Colonic mucosa (tissue), 4 donors: ENCODE results near the gene RBP2. TPM values are rescaled to one million over a fixed set of nuclear protein-coding genes. Genes with fewer than 3 reads are reported as not detected.
"Not testable (repeated sequence)": the region's sequence is repeated elsewhere in the genome, so short reads cannot be mapped to it uniquely, and the experiment has no call there.

Source experiments
- DNase-seq: peaks from one replicate; pipeline ENCODE4 v3.0.0-alpha.2; 2020
- H3K27ac ChIP-seq: fragments of 200-600 bp; one replicate; pipeline ENCODE4 v1.8.0; 2021
- H3K27me3 ChIP-seq: fragments of 200-600 bp; one replicate; pipeline ENCODE4 v1.8.0; 2021
- H3K36me3 ChIP-seq: fragments of 200-600 bp; one replicate; pipeline ENCODE4 v1.8.0; 2021
- H3K4me1 ChIP-seq: fragments of 200-600 bp; one replicate; pipeline ENCODE4 v1.8.0; 2021; ENCODE audit warnings: mild to moderate bottlenecking
- H3K4me3 ChIP-seq: fragments of 200-600 bp; one replicate; pipeline ENCODE4 v1.8.0; 2021
- H3K9ac ChIP-seq, 2 donors: one replicate each; pipeline ENCODE4 v1.7.0; 2013; ENCODE audit warnings: control low read depth in 2 of 2, low read depth in 2 of 2, low read length in 2 of 2
- H3K9me3 ChIP-seq: fragments of 200-600 bp; one replicate; pipeline ENCODE4 v1.8.0; 2021
- intact Hi-C: fragments of 100-400 bp; cut with DNase I; formaldehyde crosslinking; loops from one replicate; pipeline ENCODE4 v1.14.1; 2022
- total RNA-seq, 2 donors: library from RNA; stranded (reverse); fragmentation: NEBNext Ultra II Directional in 1 of 2; extraction: Animal tissue kit (Norgen Biotek cat#: 25700) in 1 of 2; gene quantifications; one replicate each; pipeline ENCODE4 v1.2.1, GENCODE V29; 2021
- TF ChIP-seq, protein P1 (sequence below): fragments of 200-600 bp; IDR thresholded peaks from one replicate; pipeline ENCODE4 v1.8.0; 2022; ENCODE audit warnings: antibody characterized with exemption, mild to moderate bottlenecking
- donor health status: healthy.
- donor health status: DM: no; HTN: no; CAD: no.
- donor health status: DM: no; HTN: no; CAD: no.

The RBP2 gene
- total RNA-seq, 2 donors from 2014 or later, result 1.4 to 3.1 TPM

DNA sequence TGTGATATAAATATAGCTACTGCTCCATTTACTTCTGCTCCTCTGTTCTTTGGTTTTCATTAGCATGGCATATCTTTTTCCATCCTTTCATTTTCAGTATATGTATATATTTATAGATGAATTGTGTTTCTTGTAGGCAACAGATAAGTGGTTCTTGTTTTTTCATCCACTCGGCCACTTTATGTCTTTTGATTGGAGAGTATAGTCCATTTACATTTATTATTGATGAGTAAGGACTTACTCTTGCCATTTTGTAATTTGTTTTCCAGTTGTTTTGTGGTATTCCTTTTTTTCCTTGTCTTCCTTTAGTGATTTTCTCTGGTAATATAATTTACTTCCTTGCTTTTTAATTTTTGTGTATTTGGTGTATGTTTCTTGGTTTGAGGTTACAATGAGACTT, 60.0 kb downstream of the RBP2 start:
- intact Hi-C loops, result no loop called here
- H3K27ac ChIP-seq, result no peak overlapping the region
- no peaks in the 10 kb centered on the region for H3K36me3 ChIP-seq
- DNase-seq, result no peak
- TF ChIP-seq, protein P1, sequence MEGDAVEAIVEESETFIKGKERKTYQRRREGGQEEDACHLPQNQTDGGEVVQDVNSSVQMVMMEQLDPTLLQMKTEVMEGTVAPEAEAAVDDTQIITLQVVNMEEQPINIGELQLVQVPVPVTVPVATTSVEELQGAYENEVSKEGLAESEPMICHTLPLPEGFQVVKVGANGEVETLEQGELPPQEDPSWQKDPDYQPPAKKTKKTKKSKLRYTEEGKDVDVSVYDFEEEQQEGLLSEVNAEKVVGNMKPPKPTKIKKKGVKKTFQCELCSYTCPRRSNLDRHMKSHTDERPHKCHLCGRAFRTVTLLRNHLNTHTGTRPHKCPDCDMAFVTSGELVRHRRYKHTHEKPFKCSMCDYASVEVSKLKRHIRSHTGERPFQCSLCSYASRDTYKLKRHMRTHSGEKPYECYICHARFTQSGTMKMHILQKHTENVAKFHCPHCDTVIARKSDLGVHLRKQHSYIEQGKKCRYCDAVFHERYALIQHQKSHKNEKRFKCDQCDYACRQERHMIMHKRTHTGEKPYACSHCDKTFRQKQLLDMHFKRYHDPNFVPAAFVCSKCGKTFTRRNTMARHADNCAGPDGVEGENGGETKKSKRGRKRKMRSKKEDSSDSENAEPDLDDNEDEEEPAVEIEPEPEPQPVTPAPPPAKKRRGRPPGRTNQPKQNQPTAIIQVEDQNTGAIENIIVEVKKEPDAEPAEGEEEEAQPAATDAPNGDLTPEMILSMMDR, result no peak
- H3K9ac ChIP-seq, result no peak overlapping the region
- no peak overlapping the region for H3K4me3 ChIP-seq
- no peaks in the 10 kb centered on the region for H3K4me1 ChIP-seq
- no peaks in the 10 kb centered on the region for H3K9me3 ChIP-seq
- no peaks in the 10 kb centered on the region for H3K27me3 ChIP-seq

DNA sequence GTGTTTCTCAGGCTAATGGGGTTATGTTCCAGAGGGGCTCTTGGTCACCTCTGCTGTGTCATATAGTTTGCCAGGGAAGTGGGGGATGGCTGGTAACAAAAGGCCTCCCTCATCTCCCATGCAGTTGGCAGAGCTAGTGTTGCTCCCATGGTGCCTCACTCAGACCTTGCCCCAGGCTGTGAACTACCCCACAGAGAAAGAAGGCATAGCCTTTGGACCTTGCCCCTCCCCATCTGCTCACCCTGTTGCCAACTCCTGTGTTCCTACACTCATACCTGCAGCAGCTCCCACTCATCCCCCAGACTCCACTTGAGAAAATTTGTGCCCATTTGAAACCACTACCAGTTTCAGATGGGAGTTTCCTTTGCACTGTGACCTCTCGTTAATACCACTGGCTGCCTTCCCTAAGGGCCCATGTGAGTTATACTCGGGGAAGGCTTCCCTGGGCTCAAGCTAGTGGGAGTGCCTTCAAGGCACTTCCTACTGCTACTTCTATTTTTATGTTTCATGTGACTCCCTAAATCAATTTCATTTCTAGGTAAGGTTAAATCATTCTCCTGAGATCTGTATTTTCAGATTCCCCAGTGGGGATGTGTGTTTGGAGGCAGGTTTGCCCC, 61.6 kb downstream of the RBP2 start:
- H3K4me1 ChIP-seq, result no peaks in the 10 kb centered on the region
- H3K27ac ChIP-seq, result no peak overlapping the region
- intact Hi-C loops, result no loop called here
- no peaks in the 10 kb centered on the region for H3K27me3 ChIP-seq
- no peak for DNase-seq
- H3K9me3 ChIP-seq, result no peaks in the 10 kb centered on the region
- H3K4me3 ChIP-seq, result no peak overlapping the region
- H3K9ac ChIP-seq, result no peak overlapping the region
- H3K36me3 ChIP-seq, result no peaks in the 10 kb centered on the region
- TF ChIP-seq, protein P1, result no peak

DNA sequence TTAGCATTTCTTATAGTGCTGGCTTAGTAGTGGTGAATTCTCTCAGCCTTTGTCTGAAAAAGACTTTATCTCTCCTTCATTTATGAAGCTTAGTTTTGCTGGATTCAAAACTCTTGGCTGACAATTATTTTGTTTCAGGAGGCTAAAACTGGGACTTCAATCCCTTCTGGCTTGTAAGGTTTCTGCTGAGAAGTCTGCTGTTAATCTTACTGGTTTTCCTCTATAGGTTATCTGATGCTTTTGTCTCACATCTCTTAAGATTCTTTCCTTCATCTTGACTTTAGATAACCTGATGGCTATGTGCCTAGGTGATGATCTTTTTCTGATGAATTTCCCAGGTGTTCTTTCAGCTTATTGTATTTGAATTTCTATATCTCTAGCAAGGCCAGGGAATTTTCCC, 63.4 kb downstream of the RBP2 start:
- H3K36me3 ChIP-seq, H3K9me3 ChIP-seq, H3K4me3 ChIP-seq, intact Hi-C loops, DNase-seq, H3K27me3 ChIP-seq, H3K4me1 ChIP-seq, H3K27ac ChIP-seq, H3K9ac ChIP-seq: not testable (repeated sequence)

Other genes starting within 250 kb of the RBP2 start
- gene MRPS22, start 132.5 kb downstream of the RBP2 start, total RNA-seq, result 10 to 100 TPM; 63.3 to 67.9 TPM
- gene COPB2, start 86.9 kb downstream of the RBP2 start, total RNA-seq, result 100 to 1,000 TPM; 153 to 162 TPM
- gene RBP1, start 63.2 kb upstream of the RBP2 start, total RNA-seq, result 1 to 10 TPM; 3.8 to 5.5 TPM
- gene NMNAT3, start 201.5 kb upstream of the RBP2 start, total RNA-seq, result 1 to 10 TPM; 4.5 to 4.6 TPM